WTC11 (cell line): ENCODE results near the gene LMLN.
"Not testable (repeated sequence)": the region's sequence is repeated elsewhere in the genome, so short reads cannot be mapped to it uniquely, and the experiment has no call there.

Source experiments
- CREB1 ChIP-seq: sonication (generic); formaldehyde crosslinking; IDR thresholded peaks from 2 replicates; pipeline ENCODE4 v1.8.0; 2023; ENCODE audit warnings: mild to moderate bottlenecking, missing genetic modification reagents
- RELA ChIP-seq: sonication (generic); formaldehyde crosslinking; IDR thresholded peaks from 2 replicates; pipeline ENCODE4 v1.8.1; 2022; ENCODE audit warnings: missing genetic modification reagents, mild to moderate bottlenecking, borderline replicate concordance
- TCF7 ChIP-seq: sonication (generic); formaldehyde crosslinking; IDR thresholded peaks from 2 replicates; pipeline ENCODE4 v1.8.0; 2022; ENCODE audit warnings: mild to moderate bottlenecking, low read depth, missing genetic modification reagents, moderate library complexity
- TEAD1 ChIP-seq: sonication (generic); formaldehyde crosslinking; IDR thresholded peaks from 2 replicates; pipeline ENCODE4 v1.8.0; 2022; ENCODE audit warnings: mild to moderate bottlenecking, missing genetic modification reagents
- TF ChIP-seq, protein P1 (sequence below): fragments of 200-600 bp; IDR thresholded peaks from 2 replicates; pipeline ENCODE4 v1.8.0; 2022; ENCODE audit warnings: antibody characterized with exemption
- TF ChIP-seq, protein P2 (sequence below): sonication (generic); formaldehyde crosslinking; IDR thresholded peaks from 2 replicates; pipeline ENCODE4 v1.8.1; 2023; ENCODE audit warnings: mild to moderate bottlenecking, missing genetic modification reagents
- TF ChIP-seq, protein P3 (sequence below): sonication (generic); formaldehyde crosslinking; IDR thresholded peaks from 2 replicates; pipeline ENCODE4 v1.8.0; 2023; ENCODE audit warnings: missing genetic modification reagents
- TF ChIP-seq, protein P4 (sequence below): sonication (generic); formaldehyde crosslinking; IDR thresholded peaks from 2 replicates; pipeline ENCODE4 v1.8.0; 2022; ENCODE audit warnings: mild to moderate bottlenecking, missing genetic modification reagents

DNA sequence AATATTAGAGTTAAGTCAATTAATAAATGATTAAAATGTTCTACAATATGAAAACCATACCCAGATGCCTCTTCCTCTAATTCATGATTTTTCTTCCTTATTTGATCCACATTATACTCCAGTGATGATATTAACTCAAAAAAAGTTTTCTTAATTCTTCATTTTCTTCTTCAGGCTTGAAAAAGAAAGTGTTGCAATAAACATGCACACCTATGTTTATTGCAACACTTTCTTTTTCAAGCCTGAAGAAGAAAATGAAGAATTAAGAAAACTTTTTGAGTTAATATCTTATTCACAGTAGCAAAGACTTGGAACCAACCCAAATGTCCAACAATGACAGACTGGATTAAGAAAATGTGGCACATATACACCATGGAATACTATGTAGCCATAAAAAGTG is 93.4 kb downstream of the LMLN start:
- TF ChIP-seq TEAD1 (CRISPR knock-in tag); TCF7; CREB1 (CRISPR knock-in tag); RELA (CRISPR knock-in tag): not testable (repeated sequence)
- TF ChIP-seq, protein P1, sequence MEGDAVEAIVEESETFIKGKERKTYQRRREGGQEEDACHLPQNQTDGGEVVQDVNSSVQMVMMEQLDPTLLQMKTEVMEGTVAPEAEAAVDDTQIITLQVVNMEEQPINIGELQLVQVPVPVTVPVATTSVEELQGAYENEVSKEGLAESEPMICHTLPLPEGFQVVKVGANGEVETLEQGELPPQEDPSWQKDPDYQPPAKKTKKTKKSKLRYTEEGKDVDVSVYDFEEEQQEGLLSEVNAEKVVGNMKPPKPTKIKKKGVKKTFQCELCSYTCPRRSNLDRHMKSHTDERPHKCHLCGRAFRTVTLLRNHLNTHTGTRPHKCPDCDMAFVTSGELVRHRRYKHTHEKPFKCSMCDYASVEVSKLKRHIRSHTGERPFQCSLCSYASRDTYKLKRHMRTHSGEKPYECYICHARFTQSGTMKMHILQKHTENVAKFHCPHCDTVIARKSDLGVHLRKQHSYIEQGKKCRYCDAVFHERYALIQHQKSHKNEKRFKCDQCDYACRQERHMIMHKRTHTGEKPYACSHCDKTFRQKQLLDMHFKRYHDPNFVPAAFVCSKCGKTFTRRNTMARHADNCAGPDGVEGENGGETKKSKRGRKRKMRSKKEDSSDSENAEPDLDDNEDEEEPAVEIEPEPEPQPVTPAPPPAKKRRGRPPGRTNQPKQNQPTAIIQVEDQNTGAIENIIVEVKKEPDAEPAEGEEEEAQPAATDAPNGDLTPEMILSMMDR, result not testable (repeated sequence)
- TF ChIP-seq, protein P2, sequence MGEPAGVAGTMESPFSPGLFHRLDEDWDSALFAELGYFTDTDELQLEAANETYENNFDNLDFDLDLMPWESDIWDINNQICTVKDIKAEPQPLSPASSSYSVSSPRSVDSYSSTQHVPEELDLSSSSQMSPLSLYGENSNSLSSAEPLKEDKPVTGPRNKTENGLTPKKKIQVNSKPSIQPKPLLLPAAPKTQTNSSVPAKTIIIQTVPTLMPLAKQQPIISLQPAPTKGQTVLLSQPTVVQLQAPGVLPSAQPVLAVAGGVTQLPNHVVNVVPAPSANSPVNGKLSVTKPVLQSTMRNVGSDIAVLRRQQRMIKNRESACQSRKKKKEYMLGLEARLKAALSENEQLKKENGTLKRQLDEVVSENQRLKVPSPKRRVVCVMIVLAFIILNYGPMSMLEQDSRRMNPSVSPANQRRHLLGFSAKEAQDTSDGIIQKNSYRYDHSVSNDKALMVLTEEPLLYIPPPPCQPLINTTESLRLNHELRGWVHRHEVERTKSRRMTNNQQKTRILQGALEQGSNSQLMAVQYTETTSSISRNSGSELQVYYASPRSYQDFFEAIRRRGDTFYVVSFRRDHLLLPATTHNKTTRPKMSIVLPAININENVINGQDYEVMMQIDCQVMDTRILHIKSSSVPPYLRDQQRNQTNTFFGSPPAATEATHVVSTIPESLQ, result not testable (repeated sequence)
- TF ChIP-seq, protein P3, sequence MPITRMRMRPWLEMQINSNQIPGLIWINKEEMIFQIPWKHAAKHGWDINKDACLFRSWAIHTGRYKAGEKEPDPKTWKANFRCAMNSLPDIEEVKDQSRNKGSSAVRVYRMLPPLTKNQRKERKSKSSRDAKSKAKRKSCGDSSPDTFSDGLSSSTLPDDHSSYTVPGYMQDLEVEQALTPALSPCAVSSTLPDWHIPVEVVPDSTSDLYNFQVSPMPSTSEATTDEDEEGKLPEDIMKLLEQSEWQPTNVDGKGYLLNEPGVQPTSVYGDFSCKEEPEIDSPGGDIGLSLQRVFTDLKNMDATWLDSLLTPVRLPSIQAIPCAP (CRISPR knock-in tag), result not testable (repeated sequence)
- TF ChIP-seq, protein P4, sequence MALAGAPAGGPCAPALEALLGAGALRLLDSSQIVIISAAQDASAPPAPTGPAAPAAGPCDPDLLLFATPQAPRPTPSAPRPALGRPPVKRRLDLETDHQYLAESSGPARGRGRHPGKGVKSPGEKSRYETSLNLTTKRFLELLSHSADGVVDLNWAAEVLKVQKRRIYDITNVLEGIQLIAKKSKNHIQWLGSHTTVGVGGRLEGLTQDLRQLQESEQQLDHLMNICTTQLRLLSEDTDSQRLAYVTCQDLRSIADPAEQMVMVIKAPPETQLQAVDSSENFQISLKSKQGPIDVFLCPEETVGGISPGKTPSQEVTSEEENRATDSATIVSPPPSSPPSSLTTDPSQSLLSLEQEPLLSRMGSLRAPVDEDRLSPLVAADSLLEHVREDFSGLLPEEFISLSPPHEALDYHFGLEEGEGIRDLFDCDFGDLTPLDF (CRISPR knock-in tag), result not testable (repeated sequence)
